GM12864 (cell line): Measurements from ENCODE around the gene ARID1B.

Source experiments
- DNase-seq: peaks from one replicate; pipeline ENCODE4 v3.0.0-alpha.2; 2011; ENCODE audit warnings: low read depth
- H3K4me3 ChIP-seq: 2 replicates; pipeline ENCODE4 v1.5.1; 2011; ENCODE audit warnings: mild to moderate bottlenecking, low read depth, low read length, control low read depth
- TF ChIP-seq, protein P1 (sequence below): IDR thresholded peaks from 2 replicates; pipeline ENCODE4 v1.5.1; 2011; ENCODE audit warnings: low read depth, mild to moderate bottlenecking, moderate library complexity, low read length, control low read depth, inconsistent platforms; ENCODE audit errors: missing control alignments

Gene ARID1B

GRCh38 chr6:157046776-157047175 lies 269.6 kb downstream of the ARID1B start:
- TF ChIP-seq, protein P1, sequence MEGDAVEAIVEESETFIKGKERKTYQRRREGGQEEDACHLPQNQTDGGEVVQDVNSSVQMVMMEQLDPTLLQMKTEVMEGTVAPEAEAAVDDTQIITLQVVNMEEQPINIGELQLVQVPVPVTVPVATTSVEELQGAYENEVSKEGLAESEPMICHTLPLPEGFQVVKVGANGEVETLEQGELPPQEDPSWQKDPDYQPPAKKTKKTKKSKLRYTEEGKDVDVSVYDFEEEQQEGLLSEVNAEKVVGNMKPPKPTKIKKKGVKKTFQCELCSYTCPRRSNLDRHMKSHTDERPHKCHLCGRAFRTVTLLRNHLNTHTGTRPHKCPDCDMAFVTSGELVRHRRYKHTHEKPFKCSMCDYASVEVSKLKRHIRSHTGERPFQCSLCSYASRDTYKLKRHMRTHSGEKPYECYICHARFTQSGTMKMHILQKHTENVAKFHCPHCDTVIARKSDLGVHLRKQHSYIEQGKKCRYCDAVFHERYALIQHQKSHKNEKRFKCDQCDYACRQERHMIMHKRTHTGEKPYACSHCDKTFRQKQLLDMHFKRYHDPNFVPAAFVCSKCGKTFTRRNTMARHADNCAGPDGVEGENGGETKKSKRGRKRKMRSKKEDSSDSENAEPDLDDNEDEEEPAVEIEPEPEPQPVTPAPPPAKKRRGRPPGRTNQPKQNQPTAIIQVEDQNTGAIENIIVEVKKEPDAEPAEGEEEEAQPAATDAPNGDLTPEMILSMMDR: no peak
- no peak for DNase-seq
- H3K4me3 ChIP-seq: no peak overlapping the region

DNA sequence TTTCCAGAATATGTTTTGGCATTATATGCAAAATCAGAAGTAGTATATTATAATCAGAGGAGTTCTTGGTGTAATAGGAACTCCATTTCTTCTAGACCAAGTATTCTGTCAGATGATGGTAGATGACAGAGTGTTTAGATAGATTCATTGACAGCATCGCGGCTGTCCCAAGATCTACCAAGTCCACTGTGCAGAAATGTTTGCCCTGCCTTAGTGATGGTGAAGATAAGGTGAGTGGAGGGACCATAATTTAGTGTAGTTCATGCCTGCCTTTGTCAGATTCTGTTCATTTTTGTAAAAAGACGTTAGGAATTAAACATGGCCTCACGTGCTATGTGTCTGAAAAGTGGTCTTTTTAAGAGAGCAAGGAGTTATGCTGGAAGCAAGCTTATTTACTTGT lies 270.1 kb downstream of the ARID1B start:
- H3K4me3 ChIP-seq: no peak overlapping the region
- DNase-seq: no peak
- TF ChIP-seq, protein P1: no peak

DNA sequence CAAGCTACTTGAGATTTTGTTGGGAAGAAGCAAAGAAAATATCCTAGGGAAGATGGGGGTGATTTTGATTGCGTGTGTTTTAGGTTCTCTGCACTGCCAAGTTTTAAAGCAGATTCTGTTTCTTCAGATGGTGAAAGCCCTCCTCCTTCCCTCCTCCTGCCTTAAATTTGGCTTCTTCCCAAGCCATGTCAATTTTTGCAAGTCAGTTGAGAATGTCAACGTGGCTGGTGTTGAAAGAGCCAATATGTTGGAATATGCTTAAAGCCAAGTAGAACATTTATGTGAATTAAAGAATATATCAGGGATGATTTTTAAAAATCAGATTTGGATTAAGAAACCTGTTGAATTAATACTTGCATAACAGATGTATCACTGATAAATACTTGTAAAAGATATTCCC lies 270.8 kb downstream of the ARID1B start:
- DNase-seq: no peak
- TF ChIP-seq, protein P1: no peak
- no peak overlapping the region for H3K4me3 ChIP-seq

- DNase-seq: no peak
- TF ChIP-seq, protein P1: no peak
- H3K4me3 ChIP-seq: no peak overlapping the region
Measured at GRCh38 chr6:157049133-157049532, 272.0 kb downstream of the ARID1B start.

- TF ChIP-seq, protein P1: no peak
- no peak for DNase-seq
- no peak overlapping the region for H3K4me3 ChIP-seq
Measured at GRCh38 chr6:157050537-157051265, 273.5 kb downstream of the ARID1B start.

GRCh38 chr6:157054531-157054979 lies 277.4 kb downstream of the ARID1B start:
- no peak overlapping the region for H3K4me3 ChIP-seq
- TF ChIP-seq, protein P1: no peak
- DNase-seq: peak; percentile 42

DNA sequence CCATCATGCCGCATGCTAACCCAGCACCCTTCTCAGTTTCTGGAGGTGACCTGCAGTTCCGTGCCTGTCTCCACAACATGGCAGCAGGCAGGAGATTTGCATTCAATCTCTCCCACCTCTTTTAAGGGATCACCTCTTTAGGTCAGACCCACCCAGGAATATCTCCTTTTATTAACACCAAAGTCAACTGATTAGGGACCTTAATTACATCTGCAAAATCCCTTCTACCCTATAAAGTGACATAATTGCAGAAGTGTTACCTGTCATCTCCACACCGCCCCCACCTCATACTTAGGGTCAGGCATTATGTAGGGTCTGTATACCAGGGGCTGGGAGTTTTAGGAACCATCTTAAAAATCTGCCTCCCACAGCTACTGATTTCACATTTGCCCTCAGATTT lies 278.7 kb downstream of the ARID1B start:
- TF ChIP-seq, protein P1: no peak
- H3K4me3 ChIP-seq: no peak overlapping the region
- no peak for DNase-seq
